CD4-positive, alpha-beta T cell treated with Interleukin-2 at 100 ng/mL for 4 hours (primary cell): Measurements from ENCODE around the gene COCH.
"Not testable (repeated sequence)": the region's sequence is repeated elsewhere in the genome, so short reads cannot be mapped to it uniquely, and the experiment has no call there.

Experiments
- DNase-seq: peaks from one replicate; pipeline ENCODE4 v3.0.0-alpha.2; 2020; ENCODE audit warnings: low spot score

Gene COCH

DNA sequence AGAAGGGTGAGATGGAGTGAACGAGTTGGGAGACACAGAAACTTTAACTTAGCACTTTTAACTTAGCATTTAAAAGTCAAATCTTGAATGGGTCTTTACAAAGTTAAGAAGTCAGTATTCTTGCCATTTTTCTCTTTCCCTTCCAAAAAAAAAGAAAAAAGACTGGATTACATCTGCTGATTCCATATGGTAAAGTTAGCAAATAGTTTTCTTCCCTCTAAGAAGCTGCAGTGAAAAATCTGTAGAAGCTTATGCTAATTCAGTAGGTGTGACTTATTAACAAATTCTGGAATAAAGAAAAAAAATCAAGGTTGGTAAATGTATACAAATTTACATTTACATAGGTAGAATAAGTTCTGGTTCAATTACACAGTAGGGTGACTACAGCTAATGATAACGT is 50.9 kb downstream of the COCH start:
- DNase-seq, result no peak

DNA sequence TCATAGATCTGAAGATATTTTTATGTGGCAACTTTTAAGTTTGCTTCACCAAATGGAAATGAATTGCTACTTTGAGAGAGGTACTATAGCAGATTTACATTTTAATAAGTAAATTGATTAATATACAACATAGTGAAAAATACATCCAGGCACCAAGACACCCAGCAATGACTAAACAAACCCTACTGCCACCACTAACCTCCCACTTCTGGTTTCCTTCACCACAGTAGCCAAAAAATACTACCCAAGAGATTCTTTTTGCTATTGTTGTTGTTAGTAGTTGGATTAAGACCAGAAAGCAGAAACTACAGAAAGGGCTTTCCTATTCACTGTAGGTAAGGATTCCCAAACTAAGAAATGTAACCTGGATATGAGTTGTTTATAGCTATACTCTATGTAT is 54.1 kb downstream of the COCH start:
- no peak for DNase-seq

DNA sequence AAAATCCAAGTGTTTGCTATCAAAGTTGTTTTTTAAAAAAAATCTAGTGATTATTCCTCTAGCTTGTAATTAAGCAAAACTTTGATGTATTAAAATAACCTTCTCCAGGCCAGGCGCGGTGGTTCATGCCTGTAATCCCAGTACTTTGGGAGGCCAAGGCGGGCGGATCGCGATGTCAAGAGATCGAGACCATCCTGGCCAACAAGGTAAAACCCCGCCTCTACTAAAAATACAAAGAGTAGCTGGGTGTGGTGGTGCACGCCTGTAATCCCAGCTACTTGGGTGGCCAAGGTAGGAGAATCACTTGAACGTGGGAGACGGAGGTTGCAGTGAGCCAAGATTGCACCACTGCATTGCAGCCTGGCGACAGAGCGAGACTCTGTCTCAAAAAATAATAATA is 59.6 kb downstream of the COCH start:
- not testable (repeated sequence) for DNase-seq

DNA sequence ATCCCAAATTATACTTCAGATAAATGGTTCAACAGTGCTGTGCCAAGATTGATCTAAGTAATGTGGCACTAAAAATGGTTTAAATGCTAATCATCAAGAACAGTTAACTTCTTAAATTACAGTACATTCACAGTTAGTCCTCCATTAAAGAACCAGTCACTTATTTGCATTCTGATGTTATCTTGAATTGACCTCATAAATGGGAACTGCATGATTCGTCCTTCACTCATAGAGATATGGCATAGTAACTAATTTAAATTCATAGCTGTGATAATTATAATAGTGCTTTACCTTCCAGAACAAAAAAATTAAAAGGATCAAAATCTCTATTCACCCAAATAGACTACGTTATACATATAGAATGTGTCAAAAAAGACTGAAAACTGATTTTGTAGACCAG is 61.1 kb downstream of the COCH start:
- no peak for DNase-seq

DNA sequence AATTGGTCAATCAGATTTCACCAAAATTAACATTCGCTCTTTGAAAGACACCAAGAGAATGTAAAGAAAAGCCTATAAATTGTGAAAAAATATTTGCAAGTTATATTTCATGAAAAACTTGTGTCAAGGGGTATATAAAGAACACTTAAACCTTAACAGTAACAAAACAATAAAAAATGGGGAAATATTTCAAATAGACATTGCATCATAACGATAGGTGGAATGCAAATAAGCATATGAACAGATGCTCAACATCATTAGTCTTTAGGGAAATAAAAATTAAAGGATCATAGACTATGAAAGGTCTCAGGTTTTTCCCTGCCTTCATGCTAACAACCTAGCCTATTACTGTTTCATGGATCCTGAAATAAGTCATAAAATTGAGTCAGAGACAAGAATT is 64.3 kb downstream of the COCH start:
- DNase-seq, result no peak
